Measurements from ENCODE around the gene COBL.
"Not testable (repeated sequence)": the region's sequence is repeated elsewhere in the genome, so short reads cannot be mapped to it uniquely, and the experiment has no call there.

COBL gene

DNA sequence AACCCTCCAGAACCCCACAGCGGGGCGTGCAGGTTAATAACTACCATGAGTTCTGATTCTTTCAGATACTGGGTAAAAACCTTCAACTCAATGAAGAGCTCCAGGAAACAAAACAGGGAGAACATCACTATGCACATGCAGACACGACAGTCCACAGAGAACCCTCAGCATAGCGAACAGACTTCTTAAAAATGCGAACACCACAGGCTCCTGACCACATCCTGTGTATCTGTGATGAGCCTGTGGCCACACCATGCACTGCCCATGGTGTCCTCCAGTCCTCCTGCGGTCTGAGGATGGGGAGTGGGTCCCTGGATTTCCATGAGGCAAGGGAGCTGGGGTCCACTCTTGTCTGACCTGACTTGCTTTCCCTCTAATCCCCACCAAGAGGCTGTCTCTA, 107.2 kb downstream of the COBL start:
- no peak for DNase-seq (ENCODE audit: extremely low read depth, low read depth)
- TF ChIP-seq, protein P1, sequence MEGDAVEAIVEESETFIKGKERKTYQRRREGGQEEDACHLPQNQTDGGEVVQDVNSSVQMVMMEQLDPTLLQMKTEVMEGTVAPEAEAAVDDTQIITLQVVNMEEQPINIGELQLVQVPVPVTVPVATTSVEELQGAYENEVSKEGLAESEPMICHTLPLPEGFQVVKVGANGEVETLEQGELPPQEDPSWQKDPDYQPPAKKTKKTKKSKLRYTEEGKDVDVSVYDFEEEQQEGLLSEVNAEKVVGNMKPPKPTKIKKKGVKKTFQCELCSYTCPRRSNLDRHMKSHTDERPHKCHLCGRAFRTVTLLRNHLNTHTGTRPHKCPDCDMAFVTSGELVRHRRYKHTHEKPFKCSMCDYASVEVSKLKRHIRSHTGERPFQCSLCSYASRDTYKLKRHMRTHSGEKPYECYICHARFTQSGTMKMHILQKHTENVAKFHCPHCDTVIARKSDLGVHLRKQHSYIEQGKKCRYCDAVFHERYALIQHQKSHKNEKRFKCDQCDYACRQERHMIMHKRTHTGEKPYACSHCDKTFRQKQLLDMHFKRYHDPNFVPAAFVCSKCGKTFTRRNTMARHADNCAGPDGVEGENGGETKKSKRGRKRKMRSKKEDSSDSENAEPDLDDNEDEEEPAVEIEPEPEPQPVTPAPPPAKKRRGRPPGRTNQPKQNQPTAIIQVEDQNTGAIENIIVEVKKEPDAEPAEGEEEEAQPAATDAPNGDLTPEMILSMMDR (IDR thresholded peaks at IDR 0.05; ENCODE audit: low read depth, low read length, missing control alignments) = no peak
- H3K4me3 ChIP-seq (replicated peaks; ENCODE audit: low read depth, low read length) = no peak overlapping the region

- not testable (repeated sequence) for DNase-seq (ENCODE audit: extremely low read depth, low read depth); H3K4me3 ChIP-seq (replicated peaks; ENCODE audit: low read depth, low read length)
These were observed 108.5 kb downstream of the COBL start for GRCh38 chr7:51208125-51208524.

- no peak overlapping the region for H3K4me3 ChIP-seq (replicated peaks; ENCODE audit: low read depth, low read length)
- DNase-seq (ENCODE audit: extremely low read depth, low read depth) = no peak
- TF ChIP-seq, protein P1 (IDR thresholded peaks at IDR 0.05; ENCODE audit: low read depth, low read length, missing control alignments) = no peak
These were observed 118.0 kb downstream of the COBL start for GRCh38 chr7:51198654-51199053.

GRCh38 chr7:51190969-51191368, 125.6 kb downstream of the COBL start:
- no peak overlapping the region for H3K4me3 ChIP-seq (replicated peaks; ENCODE audit: low read depth, low read length)
- no peak for DNase-seq (ENCODE audit: extremely low read depth, low read depth)
- TF ChIP-seq, protein P1 (IDR thresholded peaks at IDR 0.05; ENCODE audit: low read depth, low read length, missing control alignments) = no peak

- TF ChIP-seq, protein P1 (IDR thresholded peaks at IDR 0.05; ENCODE audit: low read depth, low read length, missing control alignments) = no peak
- H3K4me3 ChIP-seq (replicated peaks; ENCODE audit: low read depth, low read length) = no peak overlapping the region
- DNase-seq (ENCODE audit: extremely low read depth, low read depth) = no peak
These were observed 126.8 kb downstream of the COBL start for GRCh38 chr7:51189777-51190176.

- no peak overlapping the region for H3K4me3 ChIP-seq (replicated peaks; ENCODE audit: low read depth, low read length)
- no peak for DNase-seq (ENCODE audit: extremely low read depth, low read depth)
- TF ChIP-seq, protein P1 (IDR thresholded peaks at IDR 0.05; ENCODE audit: low read depth, low read length, missing control alignments) = no peak
These were observed 127.6 kb downstream of the COBL start for GRCh38 chr7:51188987-51189386.

- no peak overlapping the region for H3K4me3 ChIP-seq (replicated peaks; ENCODE audit: low read depth, low read length)
- DNase-seq (ENCODE audit: extremely low read depth, low read depth) = no peak
- TF ChIP-seq, protein P1 (IDR thresholded peaks at IDR 0.05; ENCODE audit: low read depth, low read length, missing control alignments) = peak; percentile 10
These were observed 128.7 kb downstream of the COBL start for GRCh38 chr7:51187941-51188340.

Measured in HFF-Myc (cell line).